ENCODE data around the gene TMEM50B. TPM values are rescaled to one million over a fixed set of nuclear protein-coding genes. Genes with fewer than 3 reads are reported as not detected.

The TMEM50B gene
- total RNA-seq, 1 experiment from 2014 or later, result 8.0 TPM

Other genes starting within 250 kb of the TMEM50B start
- gene IL10RB, start 213.6 kb downstream of the TMEM50B start, total RNA-seq (2014; rRNA removed; shearing (Covaris generic)), result 10.3 and 13.4 TPM in 2 replicates
- gene IFNAR1, start 155.0 kb downstream of the TMEM50B start, total RNA-seq (2014; rRNA removed; shearing (Covaris generic)), result 1.6 and 6.8 TPM in 2 replicates
- gene IFNGR2, start 76.6 kb downstream of the TMEM50B start, total RNA-seq (2014; rRNA removed; shearing (Covaris generic)), result 28.1 and 30.2 TPM in 2 replicates
- 0.20 and 0.42 TPM in 2 replicates for gene DNAJC28, start 11.7 kb upstream of the TMEM50B start, total RNA-seq (2014; rRNA removed; shearing (Covaris generic))
- 57.6 and 59.4 TPM in 2 replicates for gene GART, start 62.1 kb upstream of the TMEM50B start, total RNA-seq (2014; rRNA removed; shearing (Covaris generic))
- 67.7 and 68.9 TPM in 2 replicates for gene SON, start 63.1 kb upstream of the TMEM50B start, total RNA-seq (2014; rRNA removed; shearing (Covaris generic))
- 19.4 and 21.7 TPM in 2 replicates for gene DONSON, start 108.7 kb upstream of the TMEM50B start, total RNA-seq (2014; rRNA removed; shearing (Covaris generic))
- 3.4 and 8.1 TPM in 2 replicates for gene CRYZL1, start 161.8 kb upstream of the TMEM50B start, total RNA-seq (2014; rRNA removed; shearing (Covaris generic))
- 12.4 and 19.6 TPM in 2 replicates for gene ITSN1, start 162.5 kb upstream of the TMEM50B start, total RNA-seq (2014; rRNA removed; shearing (Covaris generic))

Measured in HT-29 (cell line).